ENCODE results near the gene ANKRD42.
A peak's percentile ranks its signal among the peaks of the same experiment; 100 is the strongest.

The ANKRD42 gene

GRCh38 chr11:83193315-83194280 is at the start of gene ANKRD42:
Gene ANKRD42, plus strand, starts transcription at chr11:83193712. Its CDS starts 959 bp downstream, at chr11:83194671.
- DNase-seq (ENCODE audit: extremely low read depth in 1 of 2, low read depth in 1 of 2): peak; percentile 54 to 65

- no peak for DNase-seq (ENCODE audit: extremely low read depth in 1 of 2, low read depth in 1 of 2)
Observed at GRCh38 chr11:83147895-83148294, 45.6 kb upstream of the ANKRD42 start.

GRCh38 chr11:83150450-83150849 is 43.1 kb upstream of the ANKRD42 start:
- DNase-seq (ENCODE audit: extremely low read depth in 1 of 2, low read depth in 1 of 2): no peak

GRCh38 chr11:83151274-83151977 is 42.1 kb upstream of the ANKRD42 start:
- no peak for DNase-seq (ENCODE audit: extremely low read depth in 1 of 2, low read depth in 1 of 2)

GRCh38 chr11:83152264-83152663 is 41.2 kb upstream of the ANKRD42 start:
- DNase-seq (ENCODE audit: extremely low read depth in 1 of 2, low read depth in 1 of 2): no peak

GRCh38 chr11:83153764-83154163 is 39.7 kb upstream of the ANKRD42 start:
- no peak for DNase-seq (ENCODE audit: extremely low read depth in 1 of 2, low read depth in 1 of 2)

GRCh38 chr11:83156144-83156995 is 37.1 kb upstream of the ANKRD42 start:
- peak in 1 of 2 donors; percentile 93 for DNase-seq (ENCODE audit: extremely low read depth in 1 of 2, low read depth in 1 of 2)

- DNase-seq (ENCODE audit: extremely low read depth in 1 of 2, low read depth in 1 of 2): peak in 1 of 2 donors; percentile 94
Observed at GRCh38 chr11:83156996-83157593, 36.4 kb upstream of the ANKRD42 start, which contains the start of gene PCF11. Gene PCF11, plus strand, starts transcription at chr11:83157131. Its CDS starts 309 bp downstream, at chr11:83157440.

- DNase-seq (ENCODE audit: extremely low read depth in 1 of 2, low read depth in 1 of 2): no peak
Observed at GRCh38 chr11:83157594-83158356, 35.7 kb upstream of the ANKRD42 start.

- DNase-seq (ENCODE audit: extremely low read depth in 1 of 2, low read depth in 1 of 2): no peak
Observed at GRCh38 chr11:83158357-83158786, 35.1 kb upstream of the ANKRD42 start.

- no peak for DNase-seq (ENCODE audit: extremely low read depth in 1 of 2, low read depth in 1 of 2)
Observed at GRCh38 chr11:83158965-83159901, 34.3 kb upstream of the ANKRD42 start.

GRCh38 chr11:83159902-83160865 is 33.3 kb upstream of the ANKRD42 start:
- DNase-seq (ENCODE audit: extremely low read depth in 1 of 2, low read depth in 1 of 2): no peak

GRCh38 chr11:83161610-83162199 is 31.8 kb upstream of the ANKRD42 start:
- DNase-seq (ENCODE audit: extremely low read depth in 1 of 2, low read depth in 1 of 2): no peak

GRCh38 chr11:83162377-83162776 is 31.1 kb upstream of the ANKRD42 start:
- no peak for DNase-seq (ENCODE audit: extremely low read depth in 1 of 2, low read depth in 1 of 2)

GRCh38 chr11:83166193-83166866 is 27.2 kb upstream of the ANKRD42 start:
- DNase-seq (ENCODE audit: extremely low read depth in 1 of 2, low read depth in 1 of 2): no peak

GRCh38 chr11:83168756-83169155 is 24.8 kb upstream of the ANKRD42 start:
- DNase-seq (ENCODE audit: extremely low read depth in 1 of 2, low read depth in 1 of 2): no peak

All from activated CD8-positive, alpha-beta memory T cell treated with anti-CD3 and anti-CD28 coated beads for 1 hour (primary cell).